Activated CD4-positive, alpha-beta memory T cell treated with anti-CD3 and anti-CD28 coated beads for 36 hours (primary cell): ENCODE measurements around the gene SPART. TPM values are rescaled to one million over a fixed set of nuclear protein-coding genes. Genes with fewer than 3 reads are reported as not detected.
"Not testable (repeated sequence)": the region's sequence is repeated elsewhere in the genome, so short reads cannot be mapped to it uniquely, and the experiment has no call there.

Experiments
- CTCF ChIA-PET: fragments of 350-600 bp; sonication (Branson Sonifier 250); formaldehyde crosslinking; loops from one replicate; lab custom pipeline; 2021; ENCODE audit warnings: antibody characterized with exemption, inconsistent platforms; lab: Charles Lee
- POLR2A ChIA-PET: fragments of 350-600 bp; sonication (Branson Sonifier 250); formaldehyde crosslinking; loops from one replicate; lab custom pipeline; 2021; ENCODE audit warnings: antibody characterized with exemption; lab: Charles Lee
- DNase-seq: peaks from one replicate; pipeline ENCODE4 v3.0.0-alpha.2; 2020
- H3K27ac Mint-ChIP-seq: one replicate; pipeline ENCODE4 v1.8.0; 2021; ENCODE audit warnings: mixed read lengths
- H3K27me3 Mint-ChIP-seq: one replicate; pipeline ENCODE4 v1.8.0; 2021; ENCODE audit warnings: mixed read lengths
- H3K36me3 Mint-ChIP-seq: one replicate; pipeline ENCODE4 v1.8.0; 2021; ENCODE audit warnings: mixed read lengths
- H3K4me1 Mint-ChIP-seq: one replicate; pipeline ENCODE4 v1.8.0; 2021; ENCODE audit warnings: low read depth, mixed read lengths
- H3K4me3 Mint-ChIP-seq: one replicate; pipeline ENCODE4 v1.8.0; 2021; ENCODE audit warnings: mild to moderate bottlenecking, mixed read lengths
- H3K9me3 Mint-ChIP-seq: one replicate; pipeline ENCODE4 v1.8.0; 2021; ENCODE audit warnings: mixed read lengths
- intact Hi-C: fragments of 100-400 bp; cut with micrococcal nuclease; formaldehyde crosslinking; loops from one replicate; pipeline ENCODE4 v1.15.1; 2023
- total RNA-seq, 2 experiments: library from RNA; stranded (reverse); gene quantifications; one replicate each; pipeline ENCODE4 v1.2.3, GENCODE V29; 2021

Gene SPART
- total RNA-seq, 2 experiments from 2014 or later: 22.4 to 22.5 TPM

DNA sequence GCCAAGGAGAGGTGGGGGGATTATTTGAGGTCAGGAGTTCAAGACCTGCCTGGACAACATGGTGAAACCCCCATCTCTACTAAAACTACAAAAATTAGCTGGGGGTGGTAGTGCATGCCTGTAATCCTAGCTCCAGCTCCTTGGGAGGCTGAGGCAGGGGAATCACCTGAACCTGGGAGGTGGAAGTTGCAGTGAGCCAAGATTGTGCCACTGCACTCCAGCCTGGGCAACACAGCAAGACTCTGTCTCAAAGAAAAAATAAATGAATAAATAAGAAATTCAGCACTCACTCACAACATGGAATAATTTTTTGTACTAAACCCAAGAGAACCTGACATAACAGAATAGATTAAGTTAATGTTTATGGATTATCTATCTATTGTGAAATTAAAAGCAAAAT is 13.9 kb downstream of the SPART start:
- intact Hi-C loops, POLR2A ChIA-PET: not testable (repeated sequence)
- H3K36me3 Mint-ChIP-seq: peaks cover 20% of the 10 kb centered on the region

DNA sequence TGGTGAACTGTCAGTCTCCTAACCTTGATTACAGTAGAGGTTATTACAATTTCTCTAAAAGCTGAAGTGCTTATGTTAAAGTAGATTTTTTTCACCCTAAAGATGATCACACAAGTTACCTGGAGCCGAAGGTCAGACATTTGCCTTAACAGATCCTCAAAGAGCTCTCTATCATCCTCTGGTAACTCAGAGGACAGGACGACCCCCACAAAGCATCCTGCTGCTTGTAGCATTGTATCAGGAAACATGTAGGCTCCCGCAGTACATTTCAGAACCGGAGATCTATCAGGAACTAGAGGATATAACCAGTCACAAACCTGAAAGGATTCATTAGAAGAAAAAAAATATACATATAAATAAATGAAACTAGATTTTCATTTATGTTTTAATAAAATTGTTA is 14.9 kb downstream of the SPART start:
- no peak overlapping the region for H3K27ac Mint-ChIP-seq
- H3K36me3 Mint-ChIP-seq: peaks cover 24% of the 10 kb centered on the region
- intact Hi-C loops: no loop called here

More for the DNA sequence above, 13.9 kb downstream of the SPART start:
- H3K4me1 Mint-ChIP-seq: peaks cover 26% of the 10 kb centered on the region
- H3K4me3 Mint-ChIP-seq, DNase-seq, CTCF ChIA-PET, H3K9me3 Mint-ChIP-seq, H3K27me3 Mint-ChIP-seq, H3K27ac Mint-ChIP-seq: not testable (repeated sequence)

DNA sequence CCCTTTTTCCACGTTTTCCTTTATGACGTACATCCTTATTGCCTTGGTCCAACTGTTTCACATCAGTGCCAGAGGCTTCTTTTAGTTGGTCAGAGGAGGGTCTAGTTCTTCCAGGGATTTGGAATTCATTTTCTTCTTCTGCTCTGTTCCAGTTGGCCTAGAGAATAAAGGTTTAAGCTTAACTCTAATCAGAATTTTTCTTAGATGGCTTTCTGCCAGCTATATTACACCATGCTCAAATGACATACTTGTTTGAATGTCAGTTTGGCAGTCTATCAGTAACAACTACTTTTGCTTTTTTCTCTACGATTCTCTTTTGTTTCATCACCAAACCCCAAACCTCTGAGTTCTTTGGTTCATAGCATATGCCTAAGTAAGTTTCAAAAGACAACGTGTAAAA is 16.8 kb downstream of the SPART start:
- Mint-ChIP-seq H3K27ac (no peak overlapping the region), H3K9me3 (no peaks in the 10 kb centered on the region), H3K4me1 (peaks cover 11% of the 10 kb centered on the region), H3K27me3 (no peaks in the 10 kb centered on the region), H3K36me3 (peaks cover 29% of the 10 kb centered on the region), H3K4me3 (no peak overlapping the region)
- intact Hi-C loops: no loop called here
- DNase-seq: no peak
- CTCF ChIA-PET: interaction anchor here (1.8 to 2.3 kb wide), 2 partner anchors 18 to 46 kb away, joined by 5 to 7 read pairs; no protein-coding TSS in a partner anchor
- POLR2A ChIA-PET: no interaction called here

More for the DNA sequence above, 14.9 kb downstream of the SPART start:
- Mint-ChIP-seq H3K9me3 (no peaks in the 10 kb centered on the region), H3K4me3 (no peak overlapping the region), H3K27me3 (no peaks in the 10 kb centered on the region), H3K4me1 (peaks cover 17% of the 10 kb centered on the region)
- CTCF ChIA-PET: interaction anchor here (1.0 kb wide), 1 partner anchor 49 kb away, joined by 4 read pairs; no protein-coding TSS in a partner anchor
- no peak for DNase-seq
- POLR2A ChIA-PET: no interaction called here

DNA sequence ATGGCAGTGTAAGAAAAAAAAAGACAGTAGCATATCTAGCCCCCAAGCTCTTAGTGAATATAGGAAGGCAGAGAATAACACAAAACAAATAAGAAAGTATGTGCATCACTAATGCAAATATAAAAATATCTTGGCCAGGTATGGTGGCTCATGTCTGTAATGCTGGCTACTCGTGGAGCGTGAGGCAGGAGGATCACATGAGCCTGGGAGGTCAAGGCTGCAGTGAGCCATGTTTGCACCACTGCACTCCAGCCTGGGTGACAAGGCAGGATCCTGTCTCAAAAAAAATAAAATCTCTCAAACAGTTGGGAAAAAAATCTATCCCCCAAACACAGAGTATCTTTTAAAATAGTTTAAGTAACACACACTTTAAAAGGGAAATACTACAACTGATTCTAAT is 17.4 kb downstream of the SPART start:
- Mint-ChIP-seq H3K4me1 (peaks cover 5% of the 10 kb centered on the region), H3K27ac (no peak overlapping the region), H3K9me3 (no peaks in the 10 kb centered on the region), H3K4me3 (no peak overlapping the region), H3K27me3 (no peaks in the 10 kb centered on the region), H3K36me3 (peaks cover 30% of the 10 kb centered on the region)
- DNase-seq: no peak
- ChIA-PET POLR2A (no interaction called here), CTCF (interaction anchor here (2.3 kb wide), 1 partner anchor 46 kb away, joined by 7 read pairs; no protein-coding TSS in a partner anchor)
- intact Hi-C loops: no loop called here

DNA sequence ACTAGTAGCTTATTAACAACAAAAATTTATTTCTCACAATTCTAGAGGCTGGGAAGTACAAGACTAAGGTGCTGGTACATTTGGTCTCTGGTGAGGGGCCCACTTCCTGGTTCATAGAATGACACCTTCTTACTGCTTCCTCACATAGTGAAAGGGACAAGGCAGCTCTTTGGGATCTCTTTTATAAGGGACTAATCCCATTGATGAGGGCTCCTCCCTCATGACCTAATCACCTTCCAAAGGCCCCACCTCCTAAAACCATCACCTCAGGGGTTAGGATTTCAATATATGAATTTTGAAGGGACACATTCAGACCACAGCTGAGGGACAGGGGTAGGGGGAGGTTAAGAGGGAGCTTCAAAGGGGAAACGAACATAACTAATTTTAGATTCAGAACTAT is 20.3 kb downstream of the SPART start:
- Mint-ChIP-seq H3K36me3 (peaks cover 28% of the 10 kb centered on the region), H3K4me1 (no peaks in the 10 kb centered on the region), H3K27ac (no peak overlapping the region), H3K4me3 (no peak overlapping the region), H3K9me3 (no peaks in the 10 kb centered on the region), H3K27me3 (no peaks in the 10 kb centered on the region)
- POLR2A ChIA-PET: no interaction called here
- CTCF ChIA-PET: no interaction called here
- no peak for DNase-seq
- intact Hi-C loops: no loop called here

DNA sequence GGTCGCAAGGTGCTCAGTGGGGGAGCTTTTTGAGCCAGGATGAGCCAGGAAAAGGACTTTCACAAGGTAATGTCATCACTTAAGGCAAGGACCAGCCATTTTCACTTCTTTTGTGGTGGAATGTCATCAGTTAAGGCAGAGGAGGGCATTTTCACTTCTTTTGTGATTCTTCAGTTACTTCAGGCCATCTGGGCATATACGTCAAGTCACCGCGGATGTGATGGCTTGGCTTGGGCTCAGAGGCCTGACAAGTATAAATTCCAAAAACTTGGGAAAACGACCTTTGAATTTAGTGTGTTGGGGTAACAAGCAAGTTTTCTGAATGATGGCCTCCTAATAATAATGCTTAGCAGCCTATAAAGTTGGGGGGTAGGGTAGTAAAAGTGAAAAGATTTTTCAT is 21.3 kb downstream of the SPART start:
- peaks cover 28% of the 10 kb centered on the region for H3K36me3 Mint-ChIP-seq
- H3K4me3 Mint-ChIP-seq, intact Hi-C loops, POLR2A ChIA-PET, H3K27ac Mint-ChIP-seq, DNase-seq, H3K9me3 Mint-ChIP-seq, H3K27me3 Mint-ChIP-seq, H3K4me1 Mint-ChIP-seq, CTCF ChIA-PET: not testable (repeated sequence)

DNA sequence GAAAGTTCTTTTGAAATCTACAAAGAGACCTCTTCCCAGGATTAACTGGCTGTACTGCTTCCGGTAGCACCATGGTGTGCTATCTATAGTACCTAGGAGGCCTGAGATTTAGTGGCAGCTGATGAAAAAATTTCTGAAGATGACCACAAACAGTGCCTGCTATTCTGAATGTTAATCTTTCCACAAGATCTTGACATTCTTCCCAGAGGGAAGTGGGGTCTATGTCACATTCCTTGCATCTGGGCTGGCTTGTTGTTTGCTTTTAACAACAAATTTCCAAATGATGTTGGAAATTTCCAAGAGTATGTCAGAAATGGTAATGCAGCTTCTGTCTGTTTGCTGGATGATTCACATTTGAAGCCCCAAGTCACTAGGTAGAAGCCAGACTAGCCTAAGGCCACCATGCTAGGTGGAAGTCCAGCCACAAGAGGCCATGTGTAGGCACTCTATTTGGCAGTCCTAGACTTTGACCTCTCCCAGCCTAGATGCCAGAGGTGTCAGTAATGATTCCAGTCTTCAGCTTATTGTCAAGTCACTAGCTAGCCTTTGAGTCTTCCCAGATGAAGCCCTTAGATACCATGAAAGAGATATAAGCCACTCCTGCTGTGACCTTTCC is 22.1 kb downstream of the SPART start:
- Mint-ChIP-seq H3K9me3 (no peaks in the 10 kb centered on the region), H3K4me3 (no peak overlapping the region), H3K36me3 (peaks cover 22% of the 10 kb centered on the region), H3K4me1 (no peaks in the 10 kb centered on the region), H3K27me3 (no peaks in the 10 kb centered on the region), H3K27ac (no peak overlapping the region)
- ChIA-PET CTCF (no interaction called here), POLR2A (no interaction called here)
- intact Hi-C loops: no loop called here
- no peak for DNase-seq

DNA sequence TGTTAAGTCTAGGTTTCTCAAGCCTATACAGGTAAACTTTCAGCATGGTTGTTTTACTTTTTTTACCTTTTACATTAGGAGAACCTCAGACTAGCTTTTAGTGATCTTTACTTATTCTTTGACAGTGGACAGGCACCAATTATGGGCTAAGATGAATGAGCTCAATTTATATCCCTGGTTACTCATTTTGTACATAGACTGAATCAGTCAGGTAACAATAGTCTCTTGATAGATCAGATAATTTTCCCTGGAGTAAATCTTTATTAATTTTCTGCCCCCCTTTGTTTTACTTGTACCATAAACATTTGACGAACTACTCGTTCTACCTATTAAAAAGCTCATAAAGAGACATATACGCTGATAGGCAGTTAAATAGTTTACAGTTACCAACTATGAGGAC is 22.8 kb downstream of the SPART start:
- H3K4me1 Mint-ChIP-seq: no peaks in the 10 kb centered on the region
- no peaks in the 10 kb centered on the region for H3K9me3 Mint-ChIP-seq
- ChIA-PET POLR2A (no interaction called here), CTCF (no interaction called here)
- H3K27me3 Mint-ChIP-seq: no peaks in the 10 kb centered on the region
- peaks cover 18% of the 10 kb centered on the region for H3K36me3 Mint-ChIP-seq
- no peak overlapping the region for H3K27ac Mint-ChIP-seq
- intact Hi-C loops: no loop called here
- DNase-seq: no peak
- H3K4me3 Mint-ChIP-seq: no peak overlapping the region

DNA sequence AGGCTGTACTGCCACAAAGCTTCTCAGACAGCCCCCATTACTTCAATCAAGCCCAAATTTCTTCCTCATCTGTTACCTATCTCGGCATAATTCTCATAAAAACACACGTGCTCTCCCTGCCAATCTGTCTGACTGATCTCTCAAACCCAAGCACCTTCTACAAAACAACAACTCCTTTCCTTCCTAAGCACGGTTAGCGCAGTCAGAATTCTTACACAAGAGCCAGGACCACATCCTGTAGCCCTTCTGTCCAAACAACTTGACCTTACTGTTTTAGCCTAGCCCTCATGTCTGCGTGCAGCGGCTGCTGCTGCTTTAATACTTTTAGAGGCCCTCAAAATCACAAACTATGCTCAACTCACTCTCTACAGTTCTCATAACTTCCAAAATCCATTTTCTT is 26.4 kb downstream of the SPART start:
- H3K36me3 Mint-ChIP-seq: not testable (repeated sequence)

DNA sequence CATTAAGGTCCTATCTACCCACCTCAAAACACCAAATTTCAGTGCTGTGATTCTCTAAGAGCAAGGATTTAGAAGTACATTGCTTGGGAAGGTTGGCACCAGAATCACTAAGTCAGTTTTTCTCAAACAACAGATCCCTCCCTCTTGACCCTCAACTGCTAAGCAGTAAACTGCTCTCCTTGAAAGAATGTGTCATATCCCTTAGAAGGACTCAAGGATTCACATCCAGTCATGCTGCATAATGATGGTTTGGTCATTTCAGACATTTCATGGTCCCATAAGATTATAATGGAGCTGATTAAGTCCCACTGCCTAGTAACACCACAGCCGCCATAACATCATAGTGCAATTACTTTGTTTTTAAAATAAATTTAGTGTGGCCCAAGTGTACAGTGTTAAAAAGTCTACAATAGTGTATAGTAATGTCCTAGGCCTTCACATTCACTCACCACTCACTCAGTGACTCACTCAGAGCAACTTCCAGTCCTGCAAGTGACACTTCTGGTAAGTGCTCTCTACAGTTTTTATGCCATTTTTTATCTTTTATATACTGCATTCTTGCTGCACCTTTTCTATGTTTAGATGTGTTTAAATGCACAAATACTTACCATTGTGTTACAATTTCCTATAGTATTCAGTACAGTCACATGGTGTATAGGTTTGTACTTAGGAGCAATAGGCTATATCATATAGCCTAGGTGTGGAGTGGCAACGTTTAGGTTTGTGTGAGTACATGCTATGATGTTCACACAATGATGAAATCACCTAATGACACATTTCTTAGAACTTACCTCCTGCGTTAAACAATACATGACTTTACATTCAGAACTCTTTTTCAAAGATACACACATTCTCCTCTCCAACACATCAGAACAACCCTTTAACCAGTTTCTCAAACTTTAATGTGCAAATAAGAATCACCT is 32.9 kb downstream of the SPART start:
- H3K27ac Mint-ChIP-seq: peak overlapping the region; percentile 20
- no peaks in the 10 kb centered on the region for H3K27me3 Mint-ChIP-seq
- H3K9me3 Mint-ChIP-seq: no peaks in the 10 kb centered on the region
- CTCF ChIA-PET: no interaction called here
- DNase-seq: no peak
- peaks cover 1% of the 10 kb centered on the region for H3K4me1 Mint-ChIP-seq
- intact Hi-C loops: no loop called here
- H3K4me3 Mint-ChIP-seq: no peak overlapping the region
- POLR2A ChIA-PET: interaction anchor here (1.1 kb wide), 1 partner anchor 33 kb away, joined by 3 read pairs; the partner anchor contains the start of gene SPART
- peaks cover 26% of the 10 kb centered on the region for H3K36me3 Mint-ChIP-seq

More for the DNA sequence above, 26.4 kb downstream of the SPART start:
- H3K4me1 Mint-ChIP-seq, H3K27me3 Mint-ChIP-seq, POLR2A ChIA-PET, H3K4me3 Mint-ChIP-seq, CTCF ChIA-PET, H3K27ac Mint-ChIP-seq, DNase-seq, intact Hi-C loops, H3K9me3 Mint-ChIP-seq: not testable (repeated sequence)

DNA sequence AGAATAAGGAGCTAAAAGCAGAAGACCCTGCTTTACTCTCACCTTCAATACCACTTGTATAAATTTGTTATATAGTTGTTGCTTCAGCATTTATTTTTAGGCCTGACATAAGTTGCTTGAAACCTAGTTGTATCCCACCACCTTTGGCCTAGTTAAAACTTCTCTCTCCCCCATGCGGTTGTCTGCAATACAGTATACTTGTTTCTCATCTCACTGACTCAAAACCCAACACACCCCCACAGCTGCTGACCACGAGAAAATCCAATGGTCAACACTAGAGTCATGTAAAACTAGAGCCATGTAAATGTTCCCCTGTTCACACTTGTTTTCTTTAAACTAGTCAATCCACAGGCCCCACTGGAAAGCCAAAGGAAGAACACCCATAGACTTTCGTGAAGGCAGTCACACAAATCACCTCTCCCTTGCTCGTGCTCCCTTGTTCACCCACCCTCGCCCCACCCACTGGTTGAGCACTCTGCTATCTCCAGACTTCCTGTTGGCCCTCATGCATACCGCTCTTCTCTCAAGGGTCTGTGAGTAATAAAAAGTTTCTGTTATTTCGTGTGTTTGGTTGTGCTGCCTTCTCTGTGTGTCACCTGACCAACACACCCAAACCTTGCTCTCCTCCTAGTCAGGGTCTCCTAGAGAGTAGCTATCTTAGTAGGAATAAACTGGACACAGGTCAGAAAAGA is 35.6 kb downstream of the SPART start:
- Mint-ChIP-seq H3K27ac (no peak overlapping the region), H3K9me3 (no peaks in the 10 kb centered on the region), H3K4me3 (no peak overlapping the region), H3K4me1 (peaks cover 1% of the 10 kb centered on the region), H3K27me3 (no peaks in the 10 kb centered on the region), H3K36me3 (peaks cover 26% of the 10 kb centered on the region)
- DNase-seq: no peak
- ChIA-PET CTCF (no interaction called here), POLR2A (no interaction called here)
- intact Hi-C loops: no loop called here

DNA sequence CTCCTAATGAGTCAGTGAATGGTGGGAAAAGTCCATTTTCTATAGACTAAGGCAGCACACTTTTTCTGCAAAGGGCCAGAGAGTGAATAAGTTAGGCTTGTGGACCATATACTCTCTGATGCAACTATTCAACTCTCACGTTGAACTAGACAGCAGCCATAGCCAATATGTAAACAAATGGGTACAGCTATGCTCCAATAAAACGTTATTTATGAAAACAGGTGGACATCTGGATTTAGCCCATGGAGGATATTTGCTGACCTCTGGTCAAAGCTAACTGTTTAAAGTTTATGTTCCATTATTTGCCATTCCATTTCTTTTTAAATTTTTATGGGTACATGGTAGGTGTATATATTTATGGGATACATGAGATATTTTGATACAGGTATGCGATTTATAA is 43.9 kb downstream of the SPART start:
- Mint-ChIP-seq H3K27me3 (peaks cover 11% of the 10 kb centered on the region), H3K9me3 (no peaks in the 10 kb centered on the region), H3K36me3 (peaks cover 7% of the 10 kb centered on the region), H3K27ac (no peak overlapping the region), H3K4me1 (peaks cover 11% of the 10 kb centered on the region), H3K4me3 (no peak overlapping the region)
- CTCF ChIA-PET: no interaction called here
- no peak for DNase-seq
- intact Hi-C loops: no loop called here
- POLR2A ChIA-PET: interaction anchor here (0.9 kb wide), 1 partner anchor 11 kb away, joined by 3 read pairs; no protein-coding TSS in a partner anchor
